Psoas muscle (tissue), 8 donors: ENCODE measurements around the gene CRYZ. TPM values are rescaled to one million over a fixed set of nuclear protein-coding genes. Genes with fewer than 3 reads are reported as not detected.

ENCODE experiments used
- ATAC-seq, 4 donors: fragments of 200-7000 bp; cut with Tn5 transposase; one replicate each; pipeline ENCODE4 v1.9.1; 2020; ENCODE audit warnings: moderate library complexity in 3 of 4, mild to moderate bottlenecking in 2 of 4
- DNase-seq, 2 donors: peaks; one replicate each; pipeline ENCODE4 v3.0.0-alpha.2; 2020
- H3K27ac ChIP-seq: fragments of 200-600 bp; one replicate; pipeline ENCODE4 v1.8.0; 2022
- H3K27me3 ChIP-seq, 3 donors: fragments of 200-600 bp in 1 of 3; one replicate each; pipeline versions ENCODE4 v1.6.1 to v1.8.0; 2013 to 2022; ENCODE audit warnings: low read length in 2 of 3, mild to moderate bottlenecking in 2 of 3, moderate library complexity in 1 of 3; ENCODE audit not compliant: insufficient read depth in 3 of 3
- H3K36me3 ChIP-seq, 2 donors: fragments of 200-600 bp in 1 of 2; one replicate each; pipeline versions ENCODE4 v1.6.1 to v1.8.0; 2013 to 2022; ENCODE audit warnings: low read depth in 1 of 2, mild to moderate bottlenecking in 1 of 2, moderate library complexity in 1 of 2; ENCODE audit not compliant: insufficient read depth in 1 of 2
- H3K4me1 ChIP-seq: fragments of 200-600 bp; one replicate; pipeline ENCODE4 v1.8.0; 2022
- H3K4me3 ChIP-seq: fragments of 200-600 bp; one replicate; pipeline ENCODE4 v1.8.0; 2022; ENCODE audit warnings: mild to moderate bottlenecking
- H3K9me3 ChIP-seq: fragments of 200-600 bp; one replicate; pipeline ENCODE4 v1.8.0; 2022
- WGBS, 3 donors: extraction: QIAGEN DNeasy Blood & Tissue Kit; methylation state at CpG; one replicate each; pipeline versions ENCODE4 v1.1.6 to v1.1.7; 2013; 5-methylcytosine and 5-hydroxymethylcytosine counted together
- intact Hi-C, 2 donors: fragments of 100-400 bp; cut with DNase I; formaldehyde crosslinking; loops; one replicate each; pipeline versions ENCODE4 v1.11.0 to v1.14.2; 2022
- polyA plus RNA-seq, 3 donors: library from polyadenylated mRNA; stranded (reverse); fragments of 200-250 nt; gene quantifications; one replicate each; pipeline ENCODE4 v1.2.3, GENCODE V29; 2013
- total RNA-seq, 4 donors: library from RNA; stranded (reverse); fragmentation: NEBNext Ultra II Directional in 2 of 4; extraction: Animal tissue kit (Norgen Biotek cat#: 25700) in 2 of 4; gene quantifications; one replicate each; pipeline versions ENCODE4 v1.2.1 to v1.2.4, GENCODE V29; 2021 to 2023
- TF ChIP-seq, protein P1 (sequence below): fragments of 200-600 bp; IDR thresholded peaks from one replicate; pipeline ENCODE4 v1.8.0; 2022; ENCODE audit warnings: antibody characterized with exemption
- donor health status: healthy with polysubstance abuse.
- donor health status: DM: no; HTN: no; CAD: no; lungs with moderate emphysema.
- donor health status: Bipolar disorder and iron deficiency.
- donor health status: healthy.
- donor health status: DM: yes; HTN: yes; CAD: no.
- donor health status: DM: no; HTN: no; CAD: no.
- donor health status: DM: no; HTN: no; CAD: no.
- donor health status: DM: yes; HTN: yes; CAD: no.

CRYZ gene
- total and polyA plus RNA-seq, 7 donors, result 7.6 to 36.1 (median 14.2) TPM

DNA sequence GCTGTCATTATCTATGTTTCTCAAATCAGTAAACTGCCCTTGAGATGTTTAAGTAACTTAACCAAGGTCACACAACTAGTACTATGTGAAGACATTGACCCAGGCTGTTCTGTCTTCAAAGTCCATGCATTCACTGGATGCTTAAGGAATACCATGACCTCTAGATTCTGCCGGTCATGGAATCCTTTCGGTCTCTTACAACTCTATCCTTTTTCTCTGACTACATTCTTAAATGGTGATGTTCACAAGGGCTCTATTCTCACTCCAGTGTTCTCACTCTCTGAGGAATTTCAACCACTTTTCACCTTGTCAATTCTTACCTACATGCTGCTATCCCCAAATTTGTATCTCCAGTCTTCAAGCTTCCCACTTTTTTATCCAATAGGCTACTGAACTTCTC, 15.2 kb downstream of the CRYZ start:
- 87 to 100% (median 92%) methylated on average over 2 of the region's 2 CpGs for WGBS, 3 donors
- TF ChIP-seq, protein P1, sequence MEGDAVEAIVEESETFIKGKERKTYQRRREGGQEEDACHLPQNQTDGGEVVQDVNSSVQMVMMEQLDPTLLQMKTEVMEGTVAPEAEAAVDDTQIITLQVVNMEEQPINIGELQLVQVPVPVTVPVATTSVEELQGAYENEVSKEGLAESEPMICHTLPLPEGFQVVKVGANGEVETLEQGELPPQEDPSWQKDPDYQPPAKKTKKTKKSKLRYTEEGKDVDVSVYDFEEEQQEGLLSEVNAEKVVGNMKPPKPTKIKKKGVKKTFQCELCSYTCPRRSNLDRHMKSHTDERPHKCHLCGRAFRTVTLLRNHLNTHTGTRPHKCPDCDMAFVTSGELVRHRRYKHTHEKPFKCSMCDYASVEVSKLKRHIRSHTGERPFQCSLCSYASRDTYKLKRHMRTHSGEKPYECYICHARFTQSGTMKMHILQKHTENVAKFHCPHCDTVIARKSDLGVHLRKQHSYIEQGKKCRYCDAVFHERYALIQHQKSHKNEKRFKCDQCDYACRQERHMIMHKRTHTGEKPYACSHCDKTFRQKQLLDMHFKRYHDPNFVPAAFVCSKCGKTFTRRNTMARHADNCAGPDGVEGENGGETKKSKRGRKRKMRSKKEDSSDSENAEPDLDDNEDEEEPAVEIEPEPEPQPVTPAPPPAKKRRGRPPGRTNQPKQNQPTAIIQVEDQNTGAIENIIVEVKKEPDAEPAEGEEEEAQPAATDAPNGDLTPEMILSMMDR, result no peak
- intact Hi-C loops, result no loop called here
- Histone ChIP-seq H3K27ac (no peak overlapping the region), H3K4me3 (no peak overlapping the region), H3K36me3 (peaks cover 7 to 98% of the 10 kb centered on the region in 2 donors), H3K9me3 (no peaks in the 10 kb centered on the region), H3K4me1 (no peaks in the 10 kb centered on the region), H3K27me3 (no peaks in the 10 kb centered on the region)
- ATAC-seq, result no peak
- DNase-seq, result no peak

- no peaks in the 10 kb centered on the region for H3K9me3 ChIP-seq
- TF ChIP-seq, protein P1, result no peak
- intact Hi-C loops, result no loop called here
- DNase-seq, result no peak
- no peaks in the 10 kb centered on the region for H3K27me3 ChIP-seq
- ATAC-seq, result no peak
- no peak overlapping the region for H3K27ac ChIP-seq
- peaks cover 7 to 96% of the 10 kb centered on the region in 2 donors for H3K36me3 ChIP-seq
- 97 to 98% (median 97%) methylated on average over 1 of the region's 1 CpG for WGBS, 3 donors
- H3K4me1 ChIP-seq, result no peaks in the 10 kb centered on the region
- no peak overlapping the region for H3K4me3 ChIP-seq
These were observed 16.0 kb downstream of the CRYZ start for GRCh38 chr1:74716822-74717221.

DNA sequence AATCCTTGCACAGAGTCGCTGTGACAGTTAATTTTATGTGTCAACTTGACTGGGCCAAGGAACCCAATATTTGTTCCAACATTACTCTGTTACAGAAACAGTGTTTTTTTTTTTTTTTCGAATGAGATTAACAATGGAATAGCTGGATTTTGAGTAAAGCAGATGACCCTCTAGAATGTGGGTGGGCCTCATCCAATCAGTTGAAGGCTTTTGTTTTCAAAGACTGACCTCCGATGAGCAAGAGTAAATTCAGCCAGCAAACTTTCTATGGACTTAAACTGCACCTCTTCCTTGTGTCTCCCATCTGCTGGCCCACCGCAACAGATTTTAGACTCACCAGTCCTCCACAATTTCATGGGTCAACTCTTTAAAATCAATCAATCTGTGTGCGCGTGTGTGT, 17.0 kb downstream of the CRYZ start:
- H3K4me3 ChIP-seq, result no peak overlapping the region
- no peaks in the 10 kb centered on the region for H3K4me1 ChIP-seq
- no peaks in the 10 kb centered on the region for H3K9me3 ChIP-seq
- DNase-seq, result no peak
- TF ChIP-seq, protein P1, result no peak
- intact Hi-C loops, result no loop called here
- no peaks in the 10 kb centered on the region for H3K27me3 ChIP-seq
- 80 to 95% (median 93%) methylated on average over 6 of the region's 6 CpGs for WGBS, 3 donors
- no peak overlapping the region for H3K27ac ChIP-seq
- peaks cover 7 to 96% of the 10 kb centered on the region in 2 donors for H3K36me3 ChIP-seq
- ATAC-seq, result no peak

- Histone ChIP-seq H3K36me3 (peaks cover 7 to 96% of the 10 kb centered on the region in 2 donors), H3K4me3 (no peak overlapping the region), H3K9me3 (no peaks in the 10 kb centered on the region), H3K27ac (no peak overlapping the region), H3K4me1 (no peaks in the 10 kb centered on the region), H3K27me3 (no peaks in the 10 kb centered on the region)
- ATAC-seq (no peak), DNase-seq (no peak)
- TF ChIP-seq, protein P1, result no peak
- intact Hi-C loops, result no loop called here
- WGBS, 3 donors, result 76 to 87% (median 79%) methylated on average over 1 of the region's 1 CpG
These were observed 17.7 kb downstream of the CRYZ start for GRCh38 chr1:74715236-74715502.

DNA sequence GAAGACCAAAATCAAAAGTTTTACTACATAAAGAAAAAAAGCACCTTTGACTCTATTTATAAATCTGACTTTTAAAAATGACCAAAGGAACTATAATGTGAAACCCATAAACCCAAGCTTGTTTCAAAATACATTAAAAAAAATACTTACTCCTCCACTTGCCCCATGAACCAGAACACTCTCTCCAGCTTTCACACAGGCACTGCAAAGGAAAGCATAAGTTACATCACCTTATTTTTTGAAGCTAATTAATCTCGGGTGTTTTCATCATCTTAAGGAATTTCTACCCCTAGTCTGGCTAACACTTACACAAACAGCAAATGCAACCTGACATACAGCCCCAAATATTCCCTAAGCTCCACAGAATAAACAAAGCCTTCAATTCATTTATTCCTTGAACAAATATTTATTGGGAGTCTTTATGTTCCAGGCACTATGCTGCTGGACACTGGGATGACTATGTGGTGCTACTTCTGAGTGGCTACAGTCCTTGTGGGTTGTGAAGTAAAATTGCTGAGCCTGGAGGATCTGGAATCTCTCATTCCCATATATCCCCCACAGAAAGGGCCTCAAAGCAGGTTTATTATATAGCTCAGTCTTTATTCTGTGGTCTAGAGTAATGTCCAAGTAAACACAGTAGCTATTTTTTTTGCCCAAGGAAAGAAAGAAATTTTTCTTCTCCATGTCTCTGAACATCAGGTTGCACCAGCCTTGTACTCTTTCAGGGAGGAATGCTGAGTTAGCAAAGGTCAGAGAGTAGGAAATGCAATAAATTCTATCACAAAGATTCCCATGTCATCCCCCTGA, 18.2 kb downstream of the CRYZ start:
- WGBS, 3 donors, result 79 to 87% (median 82%) methylated on average over 1 of the region's 1 CpG
- Histone ChIP-seq H3K27me3 (no peaks in the 10 kb centered on the region), H3K4me1 (no peaks in the 10 kb centered on the region), H3K4me3 (no peak overlapping the region), H3K27ac (no peak overlapping the region), H3K9me3 (no peaks in the 10 kb centered on the region), H3K36me3 (peaks cover 7 to 96% of the 10 kb centered on the region in 2 donors)
- intact Hi-C loops, result no loop called here
- TF ChIP-seq, protein P1, result no peak
- no peak for DNase-seq
- ATAC-seq, result no peak
